ENCODE measurements around the gene CRTC1. TPM values are rescaled to one million over a fixed set of nuclear protein-coding genes. Genes with fewer than 3 reads are reported as not detected.

The CRTC1 gene
- total RNA-seq: 1 to 10 TPM; 4.0 to 5.8 TPM

- DNase-seq (ENCODE audit: low spot score): peak; percentile 78
- peak within 1 kb of the TSS; percentile 59 to 77 for H3K4me3 ChIP-seq
- H3K4me1 ChIP-seq: peaks cover 0 to 15% of the 10 kb centered on the region in 2 donors
- TF ChIP-seq CTCF (IDR thresholded peaks at IDR 0.05): peak in 1 of 2 donors; percentile 11
- H3K36me3 ChIP-seq: no peaks in the 10 kb centered on the region
- H3K27me3 ChIP-seq: no peaks in the 10 kb centered on the region
- no peaks in the 10 kb centered on the region for H3K9me3 ChIP-seq
- peak within 1 kb of the TSS; percentile 82 to 88 for H3K27ac ChIP-seq
These were observed at the start of gene CRTC1 for GRCh38 chr19:18683109-18683957. Gene CRTC1, plus strand, starts transcription at chr19:18683680. Its CDS starts 23 bp downstream, at chr19:18683703.

GRCh38 chr19:18634612-18635297, 48.7 kb upstream of the CRTC1 start:
- H3K27ac ChIP-seq: no peak overlapping the region

GRCh38 chr19:18635831-18636182, 47.7 kb upstream of the CRTC1 start:
- peak overlapping the region in 1 of 2 donors; percentile 78 for H3K4me3 ChIP-seq

More at GRCh38 chr19:18634612-18635297, 48.7 kb upstream of the CRTC1 start:
- Histone ChIP-seq H3K4me3 (no peak overlapping the region), H3K27me3 (no peaks in the 10 kb centered on the region), H3K4me1 (peaks cover 0 to 30% of the 10 kb centered on the region in 2 donors), H3K36me3 (no peaks in the 10 kb centered on the region), H3K9me3 (no peaks in the 10 kb centered on the region)
- TF ChIP-seq CTCF (IDR thresholded peaks at IDR 0.05): no peak
- DNase-seq (ENCODE audit: low spot score): no peak

GRCh38 chr19:18636183-18636968, 47.1 kb upstream of the CRTC1 start:
- H3K9me3 ChIP-seq: no peaks in the 10 kb centered on the region
- H3K4me3 ChIP-seq: peak overlapping the region; percentile 78
- no peak for TF ChIP-seq CTCF (IDR thresholded peaks at IDR 0.05)
- H3K4me1 ChIP-seq: peaks cover 0 to 30% of the 10 kb centered on the region in 2 donors
- H3K27ac ChIP-seq: peak overlapping the region; percentile 90 to 92
- peak; percentile 98 for DNase-seq (ENCODE audit: low spot score)
- no peaks in the 10 kb centered on the region for H3K36me3 ChIP-seq
- H3K27me3 ChIP-seq: no peaks in the 10 kb centered on the region

More at GRCh38 chr19:18635831-18636182, 47.7 kb upstream of the CRTC1 start:
- H3K9me3 ChIP-seq: no peaks in the 10 kb centered on the region
- H3K36me3 ChIP-seq: no peaks in the 10 kb centered on the region
- DNase-seq (ENCODE audit: low spot score): no peak
- H3K4me1 ChIP-seq: peaks cover 0 to 30% of the 10 kb centered on the region in 2 donors
- TF ChIP-seq CTCF (IDR thresholded peaks at IDR 0.05): no peak
- H3K27ac ChIP-seq: peak overlapping the region in 1 of 2 donors; percentile 90
- no peaks in the 10 kb centered on the region for H3K27me3 ChIP-seq

GRCh38 chr19:18636969-18637629, 46.4 kb upstream of the CRTC1 start, which contains the start of gene KLHL26:
Gene KLHL26, plus strand, starts transcription at chr19:18637028. Its CDS starts 27 bp downstream, at chr19:18637055.
- Histone ChIP-seq H3K27me3 (no peaks in the 10 kb centered on the region), H3K4me3 (peak within 1 kb of the TSS; percentile 78), H3K36me3 (no peaks in the 10 kb centered on the region), H3K9me3 (no peaks in the 10 kb centered on the region), H3K4me1 (peaks cover 0 to 30% of the 10 kb centered on the region in 2 donors), H3K27ac (peak within 1 kb of the TSS; percentile 90 to 92)
- no peak for TF ChIP-seq CTCF (IDR thresholded peaks at IDR 0.05)
- no peak for DNase-seq (ENCODE audit: low spot score)
